Measurements from ENCODE around the gene EDC4.
"Not testable (repeated sequence)": the region's sequence is repeated elsewhere in the genome, so short reads cannot be mapped to it uniquely, and the experiment has no call there.

EDC4 gene

DNA sequence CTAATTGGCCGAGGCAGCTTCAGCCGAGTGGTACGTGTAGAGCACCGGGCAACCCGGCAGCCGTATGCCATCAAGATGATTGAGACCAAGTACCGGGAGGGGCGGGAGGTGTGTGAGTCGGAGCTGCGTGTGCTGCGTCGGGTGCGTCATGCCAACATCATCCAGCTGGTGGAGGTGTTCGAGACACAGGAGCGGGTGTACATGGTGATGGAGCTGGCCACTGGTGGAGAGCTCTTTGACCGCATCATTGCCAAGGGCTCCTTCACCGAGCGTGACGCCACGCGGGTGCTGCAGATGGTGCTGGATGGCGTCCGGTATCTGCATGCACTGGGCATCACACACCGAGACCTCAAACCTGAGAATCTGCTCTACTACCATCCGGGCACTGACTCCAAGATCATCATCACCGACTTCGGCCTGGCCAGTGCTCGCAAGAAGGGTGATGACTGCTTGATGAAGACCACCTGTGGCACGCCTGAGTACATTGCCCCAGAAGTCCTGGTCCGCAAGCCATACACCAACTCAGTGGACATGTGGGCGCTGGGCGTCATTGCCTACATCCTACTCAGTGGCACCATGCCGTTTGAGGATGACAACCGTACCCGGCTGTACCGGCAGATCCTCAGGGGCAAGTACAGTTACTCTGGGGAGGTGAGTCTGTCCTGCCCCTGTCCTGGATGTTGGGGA lies 36.3 kb downstream of the EDC4 start:
- no peak for DNase-seq

DNA sequence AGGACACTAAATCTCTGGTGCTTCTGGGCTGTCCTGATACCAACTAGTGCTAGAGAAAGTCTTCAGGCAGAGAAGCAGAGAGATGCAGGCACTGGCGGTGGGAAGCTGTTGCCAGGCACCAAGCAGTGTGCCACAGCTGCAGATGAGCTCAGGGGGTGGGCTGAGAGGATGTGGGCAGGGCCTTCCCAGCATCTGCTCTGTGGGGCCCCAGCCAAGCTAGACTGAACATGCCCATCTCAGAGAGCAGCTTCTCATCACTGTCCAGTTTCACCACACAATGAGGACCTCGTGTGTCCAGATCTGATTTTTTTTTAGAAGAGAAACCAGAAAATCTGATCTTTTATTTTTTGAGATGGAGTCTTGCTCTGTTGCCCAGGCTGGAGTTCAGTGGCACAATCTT lies 37.3 kb downstream of the EDC4 start:
- no peak for DNase-seq

DNA sequence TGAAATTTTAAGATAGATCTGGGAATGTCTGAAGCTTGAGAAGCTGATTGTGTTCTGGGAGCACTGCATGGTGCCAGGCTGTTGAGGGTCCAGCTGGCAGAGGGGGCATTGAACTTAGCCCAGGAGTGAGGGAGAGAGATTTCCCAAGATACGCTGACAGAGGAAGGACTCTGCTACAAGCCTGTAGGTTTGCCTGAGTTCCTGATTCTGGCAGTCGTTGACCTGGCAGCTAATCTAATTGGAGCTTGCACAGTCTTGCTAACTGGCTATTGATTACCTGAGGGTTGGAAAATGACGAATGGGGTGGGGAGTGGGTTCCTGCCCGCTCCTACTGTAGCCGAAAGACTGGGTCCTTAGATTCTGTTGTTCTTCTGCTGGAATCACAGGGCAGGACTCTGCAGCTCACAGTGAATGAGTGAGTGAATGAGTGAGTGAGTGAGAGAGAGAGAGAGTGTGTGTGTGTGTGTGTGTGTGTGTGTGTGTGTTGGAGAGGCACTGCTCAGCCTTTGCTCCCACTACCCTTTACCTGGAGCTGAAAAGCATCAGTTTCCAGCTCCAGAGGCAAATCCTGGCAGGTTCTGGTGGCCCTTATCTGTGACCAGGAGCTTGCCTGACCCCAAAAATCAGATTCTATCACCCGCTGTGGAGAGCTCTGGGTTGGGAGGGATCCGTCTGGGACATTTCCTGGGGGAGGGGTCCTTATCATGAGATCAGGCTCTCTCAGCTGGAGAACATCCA lies 42.1 kb downstream of the EDC4 start:
- DNase-seq: no peak

DNA sequence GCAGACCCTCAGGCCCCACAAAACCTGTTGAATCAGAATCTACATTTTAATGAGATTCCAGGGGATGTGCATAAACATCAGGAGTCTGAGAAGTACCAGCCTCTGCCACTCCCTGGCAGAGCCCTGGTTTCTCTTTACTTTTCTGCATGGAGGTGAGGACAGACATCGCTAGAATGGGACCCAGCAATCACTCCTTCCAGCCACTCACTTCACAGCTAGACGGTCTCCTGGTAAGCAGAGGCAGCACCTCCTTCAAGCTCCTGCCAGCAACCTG lies 42.6 kb downstream of the EDC4 start:
- not testable (repeated sequence) for DNase-seq

DNA sequence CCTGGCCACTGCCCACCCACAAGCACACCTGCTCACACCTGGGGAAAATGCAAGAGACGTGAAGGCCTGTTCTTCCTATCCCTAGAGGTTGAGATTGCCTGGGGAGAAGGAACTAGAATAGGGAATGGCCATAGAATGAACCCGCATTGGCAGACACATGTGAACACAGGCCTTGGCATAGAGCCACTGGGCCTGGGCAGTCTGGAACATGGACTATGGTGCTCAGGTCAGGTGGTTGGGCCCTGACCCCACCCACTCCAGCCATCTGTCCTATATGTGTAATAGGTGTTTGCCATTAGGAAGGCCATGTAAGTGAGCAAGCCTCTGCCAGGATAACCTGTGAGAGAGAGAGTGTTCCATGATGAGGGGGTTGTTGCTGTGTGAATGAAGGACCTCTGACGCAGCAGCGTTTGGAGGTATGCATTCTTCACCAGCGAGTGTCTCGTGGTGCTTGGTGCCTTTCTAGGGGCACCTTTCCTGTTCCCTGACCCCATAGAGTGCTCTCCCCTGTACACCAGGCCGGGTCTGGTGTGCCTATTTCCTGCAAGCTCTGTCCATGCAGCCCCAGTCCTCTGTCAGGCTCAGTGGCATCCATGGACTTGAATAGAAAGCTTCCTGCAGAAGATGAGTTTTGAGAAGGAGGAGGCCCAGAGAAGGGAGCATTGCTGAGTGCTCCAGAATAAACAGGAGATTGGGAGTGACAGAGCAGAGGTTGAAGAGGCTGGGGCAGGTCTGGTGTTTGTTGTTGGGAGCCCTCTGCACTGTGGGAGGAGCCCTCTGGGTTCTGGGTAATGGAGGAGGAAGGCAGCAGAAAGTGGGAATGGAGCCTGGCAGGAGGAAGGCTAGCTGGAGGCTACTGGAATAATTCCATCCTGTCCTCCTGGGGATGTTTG lies 43.2 kb downstream of the EDC4 start:
- no peak for DNase-seq

DNA sequence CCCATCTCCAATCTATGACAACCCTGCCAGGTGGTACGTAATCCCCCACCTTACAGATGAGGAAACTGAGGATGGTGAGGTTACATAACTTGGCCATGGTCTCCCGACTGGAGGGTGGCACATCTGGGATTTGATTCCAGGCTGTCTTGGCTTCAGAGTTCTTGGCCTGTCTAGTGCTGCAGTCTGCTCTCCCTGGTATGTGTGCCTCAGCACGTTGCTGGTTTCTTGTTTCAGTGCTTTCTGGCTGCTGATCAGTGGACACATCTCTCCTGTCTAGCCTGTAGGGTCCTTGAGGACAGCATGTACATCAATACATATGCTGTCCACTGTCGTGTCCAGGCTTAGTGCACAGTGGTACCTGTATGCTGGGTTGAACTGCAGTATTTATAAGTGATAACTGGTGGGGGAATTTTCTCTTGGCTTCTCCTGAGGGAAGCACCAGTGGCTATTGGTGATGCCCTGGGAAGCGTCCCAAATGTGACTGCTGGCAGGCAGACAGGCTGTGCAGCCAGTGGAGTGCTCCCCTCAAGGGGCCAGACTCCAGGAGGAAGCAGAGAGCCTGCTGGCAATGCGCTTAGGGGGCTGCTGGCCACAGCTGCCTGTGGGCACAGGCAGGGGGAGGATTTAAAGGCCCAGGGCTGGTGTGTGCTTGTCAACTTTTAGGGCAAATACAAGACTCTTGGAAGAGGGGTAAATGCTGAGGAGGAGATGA lies 44.4 kb downstream of the EDC4 start:
- no peak for DNase-seq

DNA sequence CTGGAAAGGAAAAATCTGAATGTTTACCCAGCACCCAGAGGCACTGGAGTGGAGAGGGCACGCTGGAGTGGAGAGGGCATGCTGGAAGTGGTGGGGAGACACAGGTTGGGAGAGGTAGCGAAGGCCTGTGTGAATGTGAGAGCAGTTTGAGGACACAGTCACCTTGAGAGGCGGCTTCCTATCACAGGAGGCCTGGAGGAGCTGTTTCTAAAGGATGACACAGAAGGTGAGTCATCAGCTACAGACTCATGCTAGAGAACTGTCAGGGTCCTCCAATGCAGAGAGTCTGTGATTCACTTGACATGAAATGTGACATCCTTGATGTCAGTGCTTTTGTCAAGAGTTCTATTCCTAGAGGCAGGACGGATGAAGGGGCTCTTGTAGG lies 45.0 kb downstream of the EDC4 start:
- DNase-seq: no peak

DNA sequence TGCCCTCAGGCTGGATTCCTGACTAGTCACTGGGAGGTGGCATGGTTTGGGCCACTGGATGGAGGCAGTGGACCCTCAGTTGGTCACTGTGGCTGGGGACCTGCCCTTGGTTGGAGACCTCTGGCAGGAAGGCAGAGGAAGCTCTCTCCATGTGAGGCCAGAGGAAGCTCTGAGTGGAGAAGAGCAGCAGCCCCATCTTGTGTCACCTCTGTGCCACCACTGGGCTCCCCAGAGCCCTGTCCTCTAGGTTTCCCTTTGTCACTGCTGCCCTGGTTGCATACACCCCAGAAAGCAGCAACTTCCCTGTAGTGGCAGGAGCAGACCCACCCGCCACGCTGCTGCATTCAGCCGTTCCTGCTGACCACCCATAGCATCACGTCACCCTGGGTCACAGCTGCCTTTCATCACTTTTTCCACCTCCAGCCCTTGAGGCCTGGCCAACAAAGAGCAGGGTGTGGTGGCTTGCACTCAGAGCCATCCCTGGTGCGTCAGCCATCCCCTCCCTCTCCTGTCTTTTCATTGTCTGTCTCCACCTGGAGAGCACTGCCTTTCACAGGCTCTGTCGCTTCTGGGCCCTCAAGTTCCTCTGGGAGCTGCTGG lies 46.9 kb downstream of the EDC4 start:
- DNase-seq: no peak

DNA sequence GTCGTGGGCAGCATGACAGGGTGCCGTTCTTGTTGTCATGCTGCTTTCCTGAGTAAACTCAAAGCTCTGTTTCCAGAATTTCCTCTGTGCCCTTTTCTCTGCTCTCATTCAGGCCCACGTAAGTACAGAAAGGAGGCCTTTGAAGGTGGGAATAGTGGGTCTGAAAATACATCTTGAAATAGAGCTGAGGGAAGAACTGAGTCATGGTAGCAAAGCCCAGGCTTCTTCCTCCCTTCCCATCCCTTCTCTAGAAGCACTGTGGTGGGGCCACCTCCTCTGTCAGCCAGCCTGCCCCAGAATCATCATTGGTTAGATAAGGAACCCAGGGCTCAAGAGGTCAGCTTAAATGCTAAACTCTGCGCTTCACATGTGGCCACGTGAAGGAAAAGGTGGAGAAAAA lies 49.4 kb downstream of the EDC4 start:
- no peak for DNase-seq

DNA sequence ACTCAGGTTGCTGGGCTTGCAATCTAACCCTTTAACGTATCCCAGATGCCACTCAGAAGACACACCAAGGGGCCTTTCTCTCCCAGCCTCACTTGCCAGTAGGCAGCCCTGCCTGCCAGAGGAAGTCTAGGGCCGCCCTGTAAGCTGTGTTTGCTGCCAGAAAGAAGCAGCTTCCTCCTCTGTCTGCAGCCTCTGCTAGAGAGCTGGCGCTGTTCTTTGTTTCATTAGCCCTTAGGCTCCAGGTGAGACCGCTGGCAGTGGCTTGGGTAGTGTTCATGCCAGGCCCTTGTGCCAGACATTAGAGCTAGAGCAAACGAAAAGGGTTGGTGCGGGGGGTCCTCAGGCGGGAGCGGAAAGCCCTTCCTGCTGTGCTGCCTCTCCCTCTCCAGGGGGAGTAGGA lies 49.9 kb downstream of the EDC4 start:
- DNase-seq: no peak

DNA sequence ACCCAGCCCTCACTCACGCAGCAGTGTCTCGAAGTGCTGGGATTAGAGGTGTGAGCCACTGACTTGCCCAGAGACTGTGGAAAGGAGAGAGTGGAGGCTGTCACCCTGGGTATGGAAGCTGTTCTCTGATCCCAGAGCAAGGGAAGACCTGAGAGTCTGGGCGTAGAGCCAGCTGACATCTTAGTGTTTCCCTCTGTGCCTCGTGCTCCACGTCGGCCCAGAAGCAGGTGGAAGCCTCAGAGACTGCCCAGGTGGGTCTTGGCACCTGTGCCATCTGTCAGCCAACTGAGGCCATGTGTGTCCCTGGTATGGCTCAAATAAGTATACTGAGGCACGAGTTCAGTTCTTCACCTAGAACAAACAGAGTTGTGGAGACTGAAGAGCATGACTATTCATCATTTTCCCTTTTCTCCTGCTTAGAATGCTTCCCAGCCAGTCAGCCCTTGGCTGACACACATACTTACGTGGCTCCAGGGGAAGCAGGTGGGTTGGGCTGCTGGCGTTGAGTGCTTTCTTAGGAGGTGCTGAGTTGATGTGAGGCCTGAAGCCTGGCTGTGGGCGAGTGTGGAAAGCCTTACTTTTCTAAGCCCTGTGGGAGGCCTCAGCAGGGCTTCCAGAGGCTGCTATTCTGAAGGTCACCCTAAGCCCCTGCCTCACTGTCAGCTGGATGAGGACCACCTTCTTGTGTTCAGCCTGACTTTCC lies 50.7 kb downstream of the EDC4 start:
- no peak for DNase-seq

DNA sequence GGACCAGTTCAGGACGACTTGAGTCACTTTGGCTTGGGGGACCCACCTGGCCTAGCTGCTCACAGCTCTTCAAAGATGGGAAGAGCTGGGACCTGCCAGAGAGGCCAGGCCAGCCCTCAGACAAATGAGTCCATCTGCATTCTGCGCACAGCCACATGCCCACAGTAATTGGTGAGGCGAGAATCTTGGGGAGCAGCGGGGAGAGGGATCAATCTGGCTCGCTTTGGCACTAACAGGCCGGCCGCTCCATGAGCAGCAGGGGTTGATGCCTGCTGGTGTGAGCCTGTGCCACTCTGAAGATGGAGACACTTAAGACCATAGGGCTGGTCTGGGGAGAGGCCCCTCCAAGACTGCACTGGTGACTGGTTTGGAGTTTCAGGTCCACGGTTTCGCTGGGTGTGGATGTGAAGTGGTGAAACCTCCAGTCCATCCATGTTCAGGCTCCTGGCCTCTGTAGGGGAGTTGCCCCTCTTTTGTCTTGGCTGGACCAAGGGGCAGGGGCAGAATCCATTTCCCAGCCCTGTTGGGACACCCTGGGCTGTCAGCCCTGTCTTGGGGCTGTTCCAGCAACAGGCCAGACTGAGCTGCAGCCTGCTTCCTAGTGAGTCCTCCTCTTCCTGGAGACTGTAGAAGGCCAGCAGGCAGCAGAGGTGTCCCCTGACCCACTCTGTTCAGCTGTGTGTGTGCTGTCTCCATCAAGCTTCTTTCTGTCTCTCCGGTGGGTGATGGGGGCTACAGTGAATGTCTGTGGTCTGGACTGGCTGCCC lies 51.5 kb downstream of the EDC4 start:
- DNase-seq: no peak

DNA sequence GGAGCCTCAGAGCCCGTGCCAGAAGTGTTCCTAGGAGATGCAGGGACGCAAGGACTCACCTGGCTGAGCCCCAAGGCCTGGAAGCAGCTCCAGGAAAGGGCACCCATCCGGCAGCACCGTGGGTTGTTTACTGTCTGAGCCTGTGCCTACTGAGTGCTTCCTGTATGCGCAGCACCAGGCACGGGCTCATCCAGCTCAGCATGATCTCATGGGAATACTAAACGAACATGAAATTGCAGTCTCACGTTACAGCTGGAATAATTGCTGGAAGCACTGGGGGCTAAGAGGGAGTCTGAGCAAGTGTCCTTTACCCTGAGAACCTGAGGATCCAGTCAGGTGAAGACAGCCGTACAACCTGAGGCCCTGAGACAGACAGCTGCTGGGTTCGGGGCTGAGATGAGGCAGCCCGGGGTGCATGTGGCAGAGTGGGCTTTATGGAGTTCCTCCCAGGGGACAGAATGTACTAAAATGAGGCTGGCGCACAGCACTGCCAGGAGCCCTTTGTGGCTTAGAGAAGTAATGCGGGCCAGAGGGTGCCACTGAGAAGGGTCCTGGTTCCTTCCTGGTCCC lies 53.4 kb downstream of the EDC4 start:
- DNase-seq: no peak

DNA sequence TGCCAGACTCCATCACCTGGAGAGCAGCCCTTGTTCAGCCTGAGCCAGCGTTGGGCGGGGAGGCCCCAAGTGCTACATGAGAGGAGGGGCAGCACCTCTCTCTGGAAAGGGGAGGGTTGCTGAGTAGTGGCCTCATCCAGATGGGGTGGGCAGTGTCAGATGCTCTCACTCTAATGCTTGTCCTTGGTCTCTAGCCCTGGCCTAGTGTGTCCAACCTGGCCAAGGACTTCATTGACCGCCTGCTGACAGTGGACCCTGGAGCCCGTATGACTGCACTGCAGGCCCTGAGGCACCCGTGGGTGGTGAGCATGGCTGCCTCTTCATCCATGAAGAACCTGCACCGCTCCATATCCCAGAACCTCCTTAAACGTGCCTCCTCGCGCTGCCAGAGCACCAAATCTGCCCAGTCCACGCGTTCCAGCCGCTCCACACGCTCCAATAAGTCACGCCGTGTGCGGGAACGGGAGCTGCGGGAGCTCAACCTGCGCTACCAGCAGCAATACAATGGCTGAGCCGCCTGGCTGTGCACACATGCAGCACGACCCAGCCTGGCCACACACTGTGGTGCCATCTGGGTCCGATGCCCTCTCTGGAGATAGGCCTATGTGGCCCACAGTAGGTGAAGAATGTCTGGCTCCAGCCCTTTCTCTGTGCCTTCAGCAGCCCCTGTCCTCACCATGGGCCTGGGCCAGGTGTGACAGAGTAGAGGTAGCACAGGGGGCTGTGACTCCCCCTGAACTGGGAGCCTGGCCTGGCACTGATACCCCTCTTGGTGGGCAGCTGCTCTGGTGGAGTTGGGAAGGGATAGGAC lies 54.5 kb downstream of the EDC4 start:
- no peak for DNase-seq

DNA sequence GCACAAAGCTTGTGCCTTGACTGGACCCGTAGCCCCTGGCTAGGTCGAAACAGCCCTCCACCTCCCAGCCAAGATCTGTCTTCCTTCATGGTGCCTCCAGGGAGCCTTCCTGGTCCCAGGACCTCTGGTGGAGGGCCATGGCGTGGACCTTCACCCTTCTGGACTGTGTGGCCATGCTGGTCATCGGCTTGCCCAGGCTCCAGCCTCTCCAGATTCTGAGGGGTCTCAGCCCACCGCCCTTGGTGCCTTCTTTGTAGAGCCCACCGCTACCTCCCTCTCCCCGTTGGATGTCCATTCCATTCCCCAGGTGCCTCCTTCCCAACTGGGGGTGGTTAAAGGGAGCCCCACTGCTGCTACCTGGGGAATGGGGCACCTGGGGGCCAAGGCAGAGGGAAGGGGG lies 55.3 kb downstream of the EDC4 start:
- DNase-seq: no peak

DNA sequence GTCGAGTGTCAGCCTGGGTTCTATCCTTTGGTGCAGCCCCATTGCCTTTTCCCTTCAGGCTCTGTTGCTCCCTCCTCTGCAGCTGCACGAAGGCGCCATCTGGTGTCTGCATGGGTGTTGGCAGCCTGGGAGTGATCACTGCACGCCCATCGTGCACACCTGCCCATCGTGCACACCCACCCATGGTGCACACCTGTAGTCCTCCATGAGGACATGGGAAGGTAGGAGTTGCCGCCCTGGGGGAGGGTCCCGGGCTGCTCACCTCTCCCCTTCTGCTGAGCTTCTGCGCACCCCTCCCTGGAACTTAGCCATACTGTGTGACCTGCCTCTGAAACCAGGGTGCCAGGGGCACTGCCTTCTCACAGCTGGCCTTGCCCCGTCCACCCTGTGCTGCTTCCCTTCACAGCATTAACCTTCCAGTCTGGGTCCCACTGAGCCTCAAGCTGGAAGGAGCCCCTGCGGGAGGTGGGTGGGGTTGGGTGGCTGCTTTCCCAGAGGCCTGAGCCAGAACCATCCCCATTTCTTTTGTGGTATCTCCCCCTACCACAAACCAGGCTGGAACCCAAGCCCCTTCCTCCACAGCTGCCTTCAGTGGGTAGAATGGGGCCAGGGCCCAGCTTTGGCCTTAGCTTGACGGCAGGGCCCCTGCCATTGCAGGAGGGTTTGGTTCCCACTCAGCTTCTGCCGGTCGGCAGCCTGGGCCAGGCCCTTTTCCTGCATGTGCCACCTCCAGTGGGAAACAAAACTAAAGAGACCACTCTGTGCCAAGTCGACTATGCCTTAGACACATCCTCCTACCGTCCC lies 55.9 kb downstream of the EDC4 start:
- DNase-seq: no peak

DNA sequence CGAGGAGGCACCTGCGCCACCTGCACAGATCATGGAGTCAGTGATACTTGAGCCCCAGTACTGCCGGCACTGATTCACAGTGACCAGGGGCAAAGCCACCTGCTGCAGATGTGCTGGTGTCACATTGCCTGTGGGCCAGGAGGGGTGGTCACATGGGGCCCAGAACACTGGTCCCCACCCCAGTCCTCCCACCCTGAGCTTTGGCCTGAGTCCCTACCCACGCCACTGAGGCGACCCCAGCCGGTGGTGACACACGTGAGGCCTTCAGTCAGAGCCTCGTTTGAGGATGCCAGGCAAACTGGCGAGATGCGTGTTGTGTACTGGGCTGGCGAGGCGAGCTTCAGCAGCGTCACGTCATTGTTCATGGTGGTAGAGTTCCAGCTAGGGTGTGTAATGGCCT lies 57.3 kb downstream of the EDC4 start:
- no peak for DNase-seq

DNA sequence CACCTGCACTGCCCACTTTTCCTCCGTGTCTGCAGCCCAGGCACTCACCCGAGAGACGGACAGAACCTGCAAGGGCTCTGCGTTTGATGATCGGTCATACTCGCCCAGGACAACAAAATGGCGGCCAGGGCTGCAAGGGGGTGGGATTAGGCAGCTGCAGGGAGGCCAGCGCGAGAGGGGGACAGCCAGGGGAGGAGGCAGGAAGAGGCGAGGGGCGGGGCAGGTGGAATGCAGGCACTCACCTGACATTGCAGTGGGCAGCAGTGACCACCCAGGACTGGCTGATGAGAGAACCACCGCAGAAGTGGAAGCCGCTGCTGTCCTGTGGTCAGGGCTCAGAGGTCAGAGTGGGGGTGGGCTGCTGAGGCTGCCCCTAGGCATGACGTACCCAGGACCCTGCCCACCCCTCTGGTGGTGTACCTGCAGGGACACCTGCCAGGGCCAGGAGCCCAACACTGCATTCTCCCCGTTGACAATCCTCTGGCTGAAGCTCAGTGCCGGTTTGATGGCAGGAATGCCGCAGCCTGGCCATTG lies 57.9 kb downstream of the EDC4 start:
- DNase-seq: no peak

Measured in NCI-H524 treated with DMSO at 0.1 percent for 48 hours (cell line).